ENCODE data around the gene DOK3. TPM values are rescaled to one million over a fixed set of nuclear protein-coding genes. Genes with fewer than 3 reads are reported as not detected.

The DOK3 gene
- total RNA-seq, 1 donor from 2014 or later, result 11.6 TPM

DNA sequence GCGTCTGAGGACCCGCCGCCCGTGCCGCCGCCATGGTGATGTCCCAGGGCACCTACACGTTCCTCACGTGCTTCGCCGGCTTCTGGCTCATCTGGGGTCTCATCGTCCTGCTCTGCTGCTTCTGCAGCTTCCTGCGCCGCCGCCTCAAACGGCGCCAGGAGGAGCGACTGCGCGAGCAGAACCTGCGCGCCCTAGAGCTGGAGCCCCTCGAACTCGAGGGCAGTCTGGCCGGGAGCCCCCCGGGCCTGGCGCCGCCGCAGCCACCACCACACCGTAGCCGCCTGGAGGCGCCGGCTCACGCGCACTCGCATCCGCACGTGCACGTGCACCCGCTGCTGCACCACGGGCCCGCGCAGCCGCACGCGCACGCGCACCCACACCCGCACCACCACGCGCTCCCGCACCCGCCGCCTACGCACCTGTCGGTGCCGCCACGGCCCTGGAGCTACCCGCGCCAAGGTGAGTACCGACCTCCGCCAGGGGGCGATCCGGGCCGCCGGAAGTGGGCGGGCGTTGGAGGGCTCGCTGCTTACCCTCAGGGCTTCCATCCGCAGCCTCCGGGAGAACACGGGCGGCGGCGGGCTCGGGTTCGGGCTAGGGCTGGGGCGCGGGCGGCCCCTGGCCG is 54.5 kb downstream of the DOK3 start:
- H3K36me3 Mint-ChIP-seq (ENCODE audit: insufficient read depth), result peaks cover 8% of the 10 kb centered on the region
- peaks cover 10% of the 10 kb centered on the region for H3K4me1 Mint-ChIP-seq (ENCODE audit: low read depth)
- H3K27ac Mint-ChIP-seq, result peak overlapping the region; percentile 84
- DNase-seq (ENCODE audit: low spot score, unreplicated experiment), result peak; percentile 94
- H3K27me3 Mint-ChIP-seq, result no peaks in the 10 kb centered on the region
- H3K9me3 Mint-ChIP-seq (ENCODE audit: low read depth), result no peaks in the 10 kb centered on the region
- peak overlapping the region; percentile 78 for H3K4me3 Mint-ChIP-seq (ENCODE audit: low read depth)
- TF ChIP-seq, protein P1, sequence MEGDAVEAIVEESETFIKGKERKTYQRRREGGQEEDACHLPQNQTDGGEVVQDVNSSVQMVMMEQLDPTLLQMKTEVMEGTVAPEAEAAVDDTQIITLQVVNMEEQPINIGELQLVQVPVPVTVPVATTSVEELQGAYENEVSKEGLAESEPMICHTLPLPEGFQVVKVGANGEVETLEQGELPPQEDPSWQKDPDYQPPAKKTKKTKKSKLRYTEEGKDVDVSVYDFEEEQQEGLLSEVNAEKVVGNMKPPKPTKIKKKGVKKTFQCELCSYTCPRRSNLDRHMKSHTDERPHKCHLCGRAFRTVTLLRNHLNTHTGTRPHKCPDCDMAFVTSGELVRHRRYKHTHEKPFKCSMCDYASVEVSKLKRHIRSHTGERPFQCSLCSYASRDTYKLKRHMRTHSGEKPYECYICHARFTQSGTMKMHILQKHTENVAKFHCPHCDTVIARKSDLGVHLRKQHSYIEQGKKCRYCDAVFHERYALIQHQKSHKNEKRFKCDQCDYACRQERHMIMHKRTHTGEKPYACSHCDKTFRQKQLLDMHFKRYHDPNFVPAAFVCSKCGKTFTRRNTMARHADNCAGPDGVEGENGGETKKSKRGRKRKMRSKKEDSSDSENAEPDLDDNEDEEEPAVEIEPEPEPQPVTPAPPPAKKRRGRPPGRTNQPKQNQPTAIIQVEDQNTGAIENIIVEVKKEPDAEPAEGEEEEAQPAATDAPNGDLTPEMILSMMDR (IDR thresholded peaks at IDR 0.05; ENCODE audit: unreplicated experiment), result peak; percentile 87

DNA sequence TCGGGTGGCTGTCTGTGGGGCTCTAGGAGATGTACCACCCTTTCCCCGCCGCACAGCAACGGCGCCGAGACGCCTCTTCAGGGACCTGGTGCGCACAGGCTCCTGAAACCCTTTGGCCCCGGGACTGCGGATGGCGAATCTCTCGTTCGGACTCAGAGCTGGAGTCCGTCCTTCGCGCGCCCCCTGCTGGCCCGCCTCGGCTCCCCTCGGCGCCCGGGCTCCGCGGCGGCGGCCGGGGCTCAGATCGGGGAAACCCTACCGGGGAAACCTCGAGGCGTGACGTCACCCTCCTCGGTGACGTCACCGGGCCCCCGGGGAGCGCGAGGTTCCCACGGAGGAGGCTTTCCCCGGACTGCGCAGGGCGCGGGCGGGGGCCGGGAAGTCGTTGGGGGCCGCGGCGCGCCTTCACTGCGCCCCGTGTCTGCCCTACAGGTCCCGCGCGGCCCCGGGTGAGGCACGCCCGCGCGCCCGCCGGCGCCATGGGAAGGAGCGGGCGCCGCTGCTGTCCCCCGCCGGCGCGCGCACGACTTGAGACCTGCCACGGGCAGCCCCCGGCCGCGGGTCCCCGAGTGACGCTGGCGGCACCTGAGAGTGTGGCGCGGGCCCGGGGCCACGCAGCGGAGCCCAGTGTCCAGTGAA is 55.1 kb downstream of the DOK3 start:
- Mint-ChIP-seq H3K36me3 (ENCODE audit: insufficient read depth) (peaks cover 8% of the 10 kb centered on the region), H3K4me3 (ENCODE audit: low read depth) (peak overlapping the region; percentile 78), H3K4me1 (ENCODE audit: low read depth) (peaks cover 10% of the 10 kb centered on the region), H3K27me3 (no peaks in the 10 kb centered on the region), H3K27ac (no peak overlapping the region), H3K9me3 (ENCODE audit: low read depth) (no peaks in the 10 kb centered on the region)
- TF ChIP-seq, protein P1 (IDR thresholded peaks at IDR 0.05; ENCODE audit: unreplicated experiment), result peak; percentile 88
- peak; percentile 94 for DNase-seq (ENCODE audit: low spot score, unreplicated experiment)

DNA sequence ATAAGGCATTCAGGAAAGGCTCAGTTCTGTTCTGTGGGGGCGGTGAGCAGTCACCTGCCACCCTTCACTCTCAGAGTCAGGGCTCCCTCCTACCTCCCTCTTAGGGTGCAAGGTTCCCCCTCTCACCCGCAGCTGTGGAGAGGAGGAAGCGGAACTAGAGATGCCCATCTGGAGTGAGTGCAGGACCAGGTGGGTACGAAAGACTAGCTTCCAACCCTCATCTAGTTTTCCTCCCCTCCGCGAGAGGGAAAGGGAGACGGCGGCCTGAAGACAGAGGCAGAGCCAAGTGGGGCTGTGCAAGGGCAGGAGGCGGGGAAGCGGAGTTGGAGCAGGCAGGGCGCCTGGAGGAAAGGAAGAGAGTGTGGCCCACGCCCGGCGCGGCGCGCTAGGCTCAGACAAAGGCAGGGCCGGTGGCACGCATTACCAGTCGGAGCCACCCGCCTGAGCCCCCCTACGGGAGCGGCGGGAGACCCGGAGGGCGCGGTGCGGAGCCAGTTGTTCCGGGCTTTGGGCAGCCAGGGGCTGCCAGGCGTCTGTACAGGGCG is 55.7 kb downstream of the DOK3 start:
- H3K4me3 Mint-ChIP-seq (ENCODE audit: low read depth), result peak overlapping the region; percentile 74
- H3K4me1 Mint-ChIP-seq (ENCODE audit: low read depth), result peaks cover 10% of the 10 kb centered on the region

DNA sequence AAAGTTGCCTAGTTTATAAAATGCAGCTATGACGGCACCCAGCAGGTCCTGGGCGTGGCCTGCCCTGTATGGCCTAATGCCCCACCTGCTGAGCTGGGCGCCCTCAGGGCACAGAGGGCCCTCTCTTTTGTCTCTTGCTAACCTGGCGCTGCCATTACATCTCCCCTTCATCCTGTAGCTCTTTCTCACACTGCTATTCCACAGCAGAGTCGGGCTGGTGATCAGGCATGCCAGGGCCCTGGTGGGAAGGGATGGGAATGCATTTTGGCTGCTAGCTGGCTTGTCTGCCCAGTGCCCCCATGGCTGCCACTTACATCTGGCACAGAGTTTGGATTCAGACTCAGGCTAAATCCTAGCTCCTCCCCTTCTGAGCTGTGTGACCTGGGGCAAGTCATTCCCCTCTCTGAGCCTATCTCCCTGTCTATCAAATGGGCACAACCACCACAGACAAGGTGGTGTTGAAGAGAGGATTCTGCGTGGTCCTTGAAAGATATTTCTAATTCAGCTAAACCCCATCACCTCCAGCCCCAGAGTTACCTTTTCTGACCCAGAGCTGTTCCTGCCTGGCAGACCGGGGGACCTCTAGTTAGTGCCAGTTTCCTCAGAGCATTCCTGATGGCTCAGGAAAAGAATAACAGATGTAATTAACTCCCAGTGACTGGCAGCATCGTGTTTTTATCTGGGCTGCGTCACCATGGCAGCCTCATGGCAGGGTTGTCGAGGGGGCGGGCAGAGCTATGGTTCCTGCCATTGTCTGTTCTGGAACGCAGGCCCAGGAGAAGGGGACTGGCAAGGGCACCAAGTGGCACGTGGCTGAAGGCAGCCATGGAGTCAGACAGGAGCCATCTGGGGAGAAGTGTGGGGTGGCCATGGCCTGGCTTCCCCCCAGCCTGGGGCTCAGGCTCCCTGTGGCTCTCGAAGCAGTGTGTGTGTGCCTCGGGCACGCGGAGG is 56.7 kb downstream of the DOK3 start:
- TF ChIP-seq, protein P1 (IDR thresholded peaks at IDR 0.05; ENCODE audit: unreplicated experiment), result peak; percentile 14
- peaks cover 8% of the 10 kb centered on the region for H3K36me3 Mint-ChIP-seq (ENCODE audit: insufficient read depth)
- H3K9me3 Mint-ChIP-seq (ENCODE audit: low read depth), result no peaks in the 10 kb centered on the region
- peaks cover 7% of the 10 kb centered on the region for H3K27me3 Mint-ChIP-seq
- no peak for DNase-seq (ENCODE audit: low spot score, unreplicated experiment)
- peaks cover 16% of the 10 kb centered on the region for H3K4me1 Mint-ChIP-seq (ENCODE audit: low read depth)
- H3K4me3 Mint-ChIP-seq (ENCODE audit: low read depth), result peak overlapping the region; percentile 58
- no peak overlapping the region for H3K27ac Mint-ChIP-seq

More for the DNA sequence above, 55.7 kb downstream of the DOK3 start:
- H3K36me3 Mint-ChIP-seq (ENCODE audit: insufficient read depth), result peaks cover 8% of the 10 kb centered on the region
- H3K27me3 Mint-ChIP-seq, result no peaks in the 10 kb centered on the region
- peak overlapping the region; percentile 93 for H3K27ac Mint-ChIP-seq
- TF ChIP-seq, protein P1 (IDR thresholded peaks at IDR 0.05; ENCODE audit: unreplicated experiment), result no peak
- peak; percentile 45 for DNase-seq (ENCODE audit: low spot score, unreplicated experiment)
- H3K9me3 Mint-ChIP-seq (ENCODE audit: low read depth), result no peaks in the 10 kb centered on the region

Other genes with a start within 250 kb of the DOK3 start
- 26.9 and 30.0 TPM in 2 replicates for gene RAB24, start 206.1 kb downstream of the DOK3 start, total RNA-seq
- 94.0 and 114 TPM in 2 replicates for gene PRELID1, start 206.0 kb downstream of the DOK3 start, total RNA-seq
- gene MXD3, start 197.9 kb downstream of the DOK3 start, total RNA-seq, result 20.1 and 20.6 TPM in 2 replicates
- gene LMAN2, start 158.2 kb downstream of the DOK3 start, total RNA-seq, result 106 and 111 TPM in 2 replicates
- 13.0 and 15.0 TPM in 2 replicates for gene RGS14, start 151.9 kb downstream of the DOK3 start, total RNA-seq
- not detected in 2 replicates for gene SLC34A1, start 125.4 kb downstream of the DOK3 start, total RNA-seq
- not detected in 2 replicates for gene PFN3, start 109.2 kb downstream of the DOK3 start, total RNA-seq
- gene F12, start 100.3 kb downstream of the DOK3 start, total RNA-seq, result 4.0 and 4.7 TPM in 2 replicates
- gene GRK6, start 83.2 kb downstream of the DOK3 start, total RNA-seq, result 40.2 and 43.0 TPM in 2 replicates
- gene PRR7, start 63.0 kb downstream of the DOK3 start, total RNA-seq, result 11.7 and 13.1 TPM in 2 replicates
- gene DBN1, start 36.2 kb downstream of the DOK3 start, total RNA-seq, result 396 and 422 TPM in 2 replicates
- 113 and 119 TPM in 2 replicates for gene PDLIM7, start 12.2 kb downstream of the DOK3 start, total RNA-seq
- gene DDX41, start 7.1 kb upstream of the DOK3 start, total RNA-seq, result 88.4 and 93.1 TPM in 2 replicates
- gene FAM193B, start 44.7 kb upstream of the DOK3 start, total RNA-seq, result 163 and 165 TPM in 2 replicates
- gene TMED9, start 82.4 kb upstream of the DOK3 start, total RNA-seq, result 161 and 170 TPM in 2 replicates
- 33.4 and 38.8 TPM in 2 replicates for gene B4GALT7, start 90.3 kb upstream of the DOK3 start, total RNA-seq